GM20431 (cell line): ENCODE results near the gene SERINC1.

ENCODE experiments used
- in situ Hi-C: fragments of 300-500 bp; cut with MseI, MboI; formaldehyde crosslinking; loops from one replicate; pipeline ENCODE4 v1.15.0; 2020; ENCODE audit warnings: low sequenced_read_pairs; ENCODE audit not compliant: unreplicated experiment

The SERINC1 gene

GRCh38 chr6:122445274-122445673 is 26.3 kb downstream of the SERINC1 start:
- in situ Hi-C loops, result no loop called here

GRCh38 chr6:122438975-122439374 is 32.6 kb downstream of the SERINC1 start:
- in situ Hi-C loops, result no loop called here

GRCh38 chr6:122432816-122433215 is 38.8 kb downstream of the SERINC1 start:
- in situ Hi-C loops, result no loop called here

- in situ Hi-C loops, result no loop called here
Observed at GRCh38 chr6:122431780-122432179, 39.8 kb downstream of the SERINC1 start.

- in situ Hi-C loops, result no loop called here
Observed at GRCh38 chr6:122429323-122429722, 42.3 kb downstream of the SERINC1 start.

GRCh38 chr6:122428781-122429180 is 42.8 kb downstream of the SERINC1 start:
- in situ Hi-C loops, result no loop called here

GRCh38 chr6:122426597-122426996 is 45.0 kb downstream of the SERINC1 start:
- in situ Hi-C loops, result no loop called here

- in situ Hi-C loops, result no loop called here
Observed at GRCh38 chr6:122423734-122424133, 47.9 kb downstream of the SERINC1 start.

GRCh38 chr6:122422614-122423267 is 48.9 kb downstream of the SERINC1 start:
- in situ Hi-C loops, result no loop called here

GRCh38 chr6:122422003-122422402 is 49.6 kb downstream of the SERINC1 start:
- in situ Hi-C loops, result no loop called here

GRCh38 chr6:122416825-122417224 is 54.8 kb downstream of the SERINC1 start:
- in situ Hi-C loops, result no loop called here

- in situ Hi-C loops, result no loop called here
Observed at GRCh38 chr6:122412001-122412400, 59.6 kb downstream of the SERINC1 start.

- in situ Hi-C loops, result no loop called here
Observed at GRCh38 chr6:122408702-122409458, 62.7 kb downstream of the SERINC1 start.

GRCh38 chr6:122408240-122408639 is 63.4 kb downstream of the SERINC1 start:
- in situ Hi-C loops, result no loop called here

GRCh38 chr6:122407712-122408111 is 63.9 kb downstream of the SERINC1 start:
- in situ Hi-C loops, result no loop called here

- in situ Hi-C loops, result no loop called here
Observed at GRCh38 chr6:122406187-122406586, 65.4 kb downstream of the SERINC1 start.

- in situ Hi-C loops, result no loop called here
Observed at GRCh38 chr6:122405417-122405816, 66.2 kb downstream of the SERINC1 start.

GRCh38 chr6:122404444-122404843 is 67.2 kb downstream of the SERINC1 start:
- in situ Hi-C loops, result no loop called here

- in situ Hi-C loops, result no loop called here
Observed at GRCh38 chr6:122401104-122401503, 70.5 kb downstream of the SERINC1 start.

- in situ Hi-C loops, result no loop called here
Observed at GRCh38 chr6:122400462-122401089, 71.0 kb downstream of the SERINC1 start.

GRCh38 chr6:122400121-122400450 is 71.5 kb downstream of the SERINC1 start:
- in situ Hi-C loops, result no loop called here
